K562 (cell line): ENCODE results near the gene GSDME. TPM values are rescaled to one million over a fixed set of nuclear protein-coding genes. Genes with fewer than 3 reads are reported as not detected.

Experiments
- ATAC-seq: fragments of 200-7000 bp; cut with Tn5 transposase; 3 replicates; pipeline ENCODE4 v1.9.1; 2020; ENCODE audit warnings: moderate library complexity
- BruUV-seq: library from RNA; stranded (reverse); fragments of 400-500 nt; replicated peaks from 2 replicates; lab custom pipeline; 2021; lab: Mats Ljungman, UMichigan
- CTCF ChIA-PET: fragments of 300-600 bp; formaldehyde crosslinking; extraction: SDS; loops from one replicate; lab custom pipeline; 2021; ENCODE audit warnings: low intra/inter-chr PET ratio; lab: Yijun Ruan, JAX
- POLR2A ChIA-PET: fragments of 300-600, 350-650 bp; sonication (Branson Sonifier 250); formaldehyde crosslinking; extraction: SDS; loops from one replicate; lab custom pipeline; 2021; ENCODE audit warnings: antibody characterized with exemption, inconsistent platforms; lab: Yijun Ruan, JAX
- DNase-seq, 4 experiments: peaks; one replicate each; pipeline versions ENCODE4 v3.0.0 to v3.0.0-alpha.2; 2011 to 2018; ENCODE audit warnings: low spot score in 3 of 4, mixed read lengths in 3 of 4; ENCODE audit errors: extremely low read depth in 1 of 4
- FAIRE-seq: peaks from 2 replicates; lab custom pipeline; 2011; peaks lifted over from hg19 to GRCh38; lab: Jason Lieb, UNC
- H2AFZ ChIP-seq: 2 replicates; pipeline ENCODE4 v1.6.0; 2011; ENCODE audit warnings: low read depth, low read length, control low read depth, inconsistent platforms
- H3K27ac ChIP-seq: fragments of 200-600 bp; 3 replicates; pipeline ENCODE4 v1.8.0; 2011; ENCODE audit warnings: low read depth, mild to moderate bottlenecking, control low read depth, inconsistent platforms, low read length, moderate library complexity, mixed read lengths; ENCODE audit errors: extremely low read depth
- H3K27me3 ChIP-seq, 2 experiments: fragments of 300-600 bp in 1 of 2; 2 replicates in 1 of 2; 3 replicates in 1 of 2; pipeline versions ENCODE4 v1.6.0 to v1.8.0; 2011; ENCODE audit warnings: inconsistent platforms in 2 of 2, low read length in 2 of 2, mild to moderate bottlenecking in 1 of 2, mixed read lengths in 1 of 2, moderate library complexity in 1 of 2; ENCODE audit not compliant: control insufficient read depth in 2 of 2, insufficient read depth in 2 of 2
- H3K36me3 ChIP-seq: fragments of 300-600 bp; 3 replicates; pipeline ENCODE4 v1.8.0; 2011; ENCODE audit warnings: mild to moderate bottlenecking, low read length, inconsistent platforms; ENCODE audit not compliant: control insufficient read depth, insufficient read depth
- H3K4me1 ChIP-seq, 2 experiments: fragments of 200-600 bp in 1 of 2; replicated peaks in 1 of 2; 2 replicates in 1 of 2; 3 replicates in 1 of 2; pipeline versions ENCODE4 v1.5.1 to v1.8.0; 2011; ENCODE audit warnings: inconsistent platforms in 2 of 2, low read length in 2 of 2, mild to moderate bottlenecking in 1 of 2, mixed read lengths in 1 of 2, moderate library complexity in 1 of 2; ENCODE audit not compliant: control insufficient read depth in 2 of 2, insufficient read depth in 2 of 2
- H3K4me2 ChIP-seq: 2 replicates; pipeline ENCODE4 v1.6.1; 2011; ENCODE audit warnings: low read length, control low read depth, inconsistent platforms, mixed read lengths; ENCODE audit not compliant: insufficient read depth
- H3K4me3 ChIP-seq: fragments of 200-600 bp; sonication (generic), shearing (Covaris generic); 2 replicates; pipeline ENCODE4 v1.5.1; 2016; ENCODE audit warnings: control low read depth, inconsistent platforms
- H3K79me2 ChIP-seq: fragments of 200-600 bp; 3 replicates; pipeline ENCODE4 v1.8.0; 2011; ENCODE audit warnings: low read length, inconsistent platforms; ENCODE audit not compliant: control insufficient read depth, insufficient read depth
- H3K9ac ChIP-seq, 2 experiments: 2 replicates each; pipeline versions ENCODE4 v1.6.0 to v1.6.1; 2011; ENCODE audit warnings: low read depth in 2 of 2, low read length in 2 of 2, control low read depth in 1 of 2, inconsistent platforms in 1 of 2, mild to moderate bottlenecking in 1 of 2, mixed read lengths in 1 of 2; ENCODE audit not compliant: insufficient read depth in 1 of 2
- H3K9me1 ChIP-seq: one replicate; pipeline ENCODE4 v1.6.0; 2011; ENCODE audit warnings: inconsistent platforms, mild to moderate bottlenecking, low read length, moderate library complexity; ENCODE audit not compliant: control insufficient read depth, insufficient read depth
- H3K9me3 ChIP-seq: replicated peaks from 2 replicates; pipeline ENCODE4 v1.5.1; 2011; ENCODE audit warnings: low read depth, low read length, inconsistent platforms; ENCODE audit not compliant: control insufficient read depth, insufficient read depth
- H4K20me1 ChIP-seq: replicated peaks from 2 replicates; pipeline ENCODE4 v1.6.1; 2011; ENCODE audit warnings: low read length, inconsistent platforms, mixed read lengths; ENCODE audit not compliant: control insufficient read depth, insufficient read depth
- COPS2 ChIP-seq: fragments of 450-650 bp; conservative IDR thresholded peaks from 2 replicates; pipeline ENCODE4 v1.6.1; 2016; ENCODE audit warnings: mild to moderate bottlenecking, moderate library complexity
- CXXC5 ChIP-seq: fragments of 250-450 bp; sonication (Bioruptor Pico); IDR thresholded peaks from 2 replicates; pipeline ENCODE4 v1.8.0; 2022; ENCODE audit warnings: inconsistent platforms, mild to moderate bottlenecking, moderate library complexity
- MYBL2 ChIP-seq, 2 experiments: fragments of 450-650 bp in 1 of 2; sonication (generic) in 1 of 2; formaldehyde crosslinking in 1 of 2; IDR thresholded peaks; 2 replicates each; pipeline versions ENCODE4 v1.6.1 to v1.8.1; 2017 to 2022; ENCODE audit warnings: borderline replicate concordance in 1 of 2, inconsistent platforms in 1 of 2, low read depth in 1 of 2, mild to moderate bottlenecking in 1 of 2, missing genetic modification reagents in 1 of 2, moderate library complexity in 1 of 2
- POU5F1 ChIP-seq: fragments of 150-350 bp; IDR thresholded peaks from 2 replicates; pipeline ENCODE4 v1.6.1; 2014; ENCODE audit warnings: borderline replicate concordance, low read length, low read depth, mild to moderate bottlenecking; ENCODE audit not compliant: partially characterized antibody
- SMAD2 ChIP-seq: fragments of 150-350 bp; IDR thresholded peaks from 2 replicates; pipeline ENCODE4 v1.6.1; 2014; ENCODE audit warnings: low read depth, mild to moderate bottlenecking, low read length
- ZNF146 ChIP-seq: IDR thresholded peaks from one replicate; pipeline ENCODE4 v1.6.1; 2018; ENCODE audit warnings: missing compliant biosample characterization; ENCODE audit not compliant: unreplicated experiment
- ZNF263 ChIP-seq: sonication (generic); formaldehyde crosslinking; IDR thresholded peaks from 2 replicates; pipeline ENCODE4 v1.8.0; 2022; ENCODE audit warnings: mild to moderate bottlenecking, missing genetic modification reagents, borderline replicate concordance
- ZZZ3 ChIP-seq: fragments of 450-650 bp; IDR thresholded peaks from 2 replicates; pipeline ENCODE4 v1.6.1; 2016; ENCODE audit warnings: antibody characterized with exemption, mild to moderate bottlenecking, moderate library complexity
- WGBS: fragments of 100-300 bp; shearing (Covaris generic); methylation state at CpG from one replicate; pipeline ENCODE4 v1.1.6; 2016; ENCODE audit warnings: low coverage, mixed read lengths; ENCODE audit not compliant: insufficient coverage; ENCODE audit errors: missing lambda C conversion rate; 5-methylcytosine and 5-hydroxymethylcytosine counted together
- in situ Hi-C: fragments of 300-500 bp; cut with MboI; formaldehyde crosslinking; loops from 4 replicates; pipeline ENCODE4 v1.15.0; 2018; ENCODE audit warnings: inconsistent platforms, mixed read lengths
- intact Hi-C: fragments of 100-400 bp; cut with micrococcal nuclease; formaldehyde crosslinking; loops from 2 replicates; pipeline ENCODE4 v1.14.2; 2022
- polyA plus RNA-seq, 8 experiments: library from polyadenylated mRNA; depleted of rRNA in 4 of 8; stranded (reverse) in 5 of 8; unstranded in 3 of 8; fragments of >200 nt; fragmentation: Nextera tagmentation in 2 of 8; fragmentation: Illumina TruSeq in 1 of 8; extraction: Ambion mirVana in 2 of 8; extraction: Trizol in 1 of 8; gene quantifications; 2 replicates each; pipeline versions ENCODE4 v1.2.1 to v1.2.3, GENCODE V29; 2011 to 2014; ENCODE audit warnings: inconsistent platforms in 1 of 8, missing spikeins in 1 of 8
- total RNA-seq, 7 experiments: library from RNA; depleted of rRNA in 6 of 7; stranded (reverse); fragments of >200 nt in 6 of 7; fragmentation: Illumina TruSeq in 2 of 7; extraction: Trizol in 2 of 7; gene quantifications; 2 replicates each; pipeline versions ENCODE4 v1.2.1 to v1.2.3, GENCODE V29; 2011 to 2021; ENCODE audit warnings: low replicate concordance in 1 of 7
- TF ChIP-seq, protein P1 (sequence below): sonication (generic); formaldehyde crosslinking; IDR thresholded peaks from 2 replicates; pipeline ENCODE4 v1.8.1; 2022; ENCODE audit warnings: missing genetic modification reagents
- TF ChIP-seq, protein P2 (sequence below): sonication (generic); formaldehyde crosslinking; IDR thresholded peaks from 2 replicates; pipeline ENCODE4 v1.8.0; 2022; ENCODE audit warnings: mild to moderate bottlenecking, low read depth, missing genetic modification reagents

GSDME gene
- total and polyA plus RNA-seq, 9 of the 15 experiments (the other 6 are each of a cell fraction or from before 2014, with no cell fraction given): 0.37 to 1.9 (median 0.62) TPM

GRCh38 chr7:24760968-24761367 is 3.7 kb upstream of the GSDME start:
- no peak for DNase-seq
- no peaks in the 10 kb centered on the region for H4K20me1 ChIP-seq
- TF ChIP-seq COPS2 (no peak), MYBL2 (IDR thresholded peaks at IDR 0.05; ENCODE audit: low read depth) (no peak), MYBL2 (CRISPR knock-in tag; IDR thresholded peaks at IDR 0.05; ENCODE audit: borderline replicate concordance) (no peak), ZZZ3 (no peak), SMAD2 (no peak), ZNF263 (no peak), ZNF146 (CRISPR knock-in tag) (no peak), POU5F1 (no peak), CXXC5 (CRISPR knock-in tag) (no peak)
- TF ChIP-seq, protein P1, sequence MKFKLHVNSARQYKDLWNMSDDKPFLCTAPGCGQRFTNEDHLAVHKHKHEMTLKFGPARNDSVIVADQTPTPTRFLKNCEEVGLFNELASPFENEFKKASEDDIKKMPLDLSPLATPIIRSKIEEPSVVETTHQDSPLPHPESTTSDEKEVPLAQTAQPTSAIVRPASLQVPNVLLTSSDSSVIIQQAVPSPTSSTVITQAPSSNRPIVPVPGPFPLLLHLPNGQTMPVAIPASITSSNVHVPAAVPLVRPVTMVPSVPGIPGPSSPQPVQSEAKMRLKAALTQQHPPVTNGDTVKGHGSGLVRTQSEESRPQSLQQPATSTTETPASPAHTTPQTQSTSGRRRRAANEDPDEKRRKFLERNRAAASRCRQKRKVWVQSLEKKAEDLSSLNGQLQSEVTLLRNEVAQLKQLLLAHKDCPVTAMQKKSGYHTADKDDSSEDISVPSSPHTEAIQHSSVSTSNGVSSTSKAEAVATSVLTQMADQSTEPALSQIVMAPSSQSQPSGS: no peak
- TF ChIP-seq, protein P2, sequence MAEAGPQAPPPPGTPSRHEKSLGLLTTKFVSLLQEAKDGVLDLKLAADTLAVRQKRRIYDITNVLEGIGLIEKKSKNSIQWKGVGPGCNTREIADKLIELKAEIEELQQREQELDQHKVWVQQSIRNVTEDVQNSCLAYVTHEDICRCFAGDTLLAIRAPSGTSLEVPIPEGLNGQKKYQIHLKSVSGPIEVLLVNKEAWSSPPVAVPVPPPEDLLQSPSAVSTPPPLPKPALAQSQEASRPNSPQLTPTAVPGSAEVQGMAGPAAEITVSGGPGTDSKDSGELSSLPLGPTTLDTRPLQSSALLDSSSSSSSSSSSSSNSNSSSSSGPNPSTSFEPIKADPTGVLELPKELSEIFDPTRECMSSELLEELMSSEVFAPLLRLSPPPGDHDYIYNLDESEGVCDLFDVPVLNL (CRISPR knock-in tag): no peak
- TF ChIP-seq, all 486 proteins: peak for 0
- intact Hi-C loops (no loop called here), in situ Hi-C loops (no loop called here)
- H3K4me3 ChIP-seq: no peak overlapping the region
- H2AFZ ChIP-seq: no peak overlapping the region
- no peaks in the 10 kb centered on the region for H3K36me3 ChIP-seq
- 0% methylated on average over 1 of the region's 1 CpG for WGBS
- POLR2A ChIA-PET: interaction anchor here (1.2 kb wide), 1 partner anchor 9 kb away, joined by 4 read pairs; no protein-coding TSS in a partner anchor
- H3K9me1 ChIP-seq: no peaks in the 10 kb centered on the region
- no peaks in the 10 kb centered on the region for H3K9me3 ChIP-seq
- FAIRE-seq (no peak), ATAC-seq (no peak)
- H3K9ac ChIP-seq: no peak overlapping the region
- no TSS peak for BruUV-seq
- no peak overlapping the region for H3K4me2 ChIP-seq
- CTCF ChIA-PET: no interaction called here
- H3K27ac ChIP-seq: no peak overlapping the region
- H3K79me2 ChIP-seq: no peaks in the 10 kb centered on the region
- peaks cover 17 to 19% of the 10 kb centered on the region in 2 experiments for H3K4me1 ChIP-seq
- peaks cover 17 to 29% of the 10 kb centered on the region in 2 experiments for H3K27me3 ChIP-seq
